Brain microvascular endothelial cell (primary cell): ENCODE results near the gene LIMS2.

Source experiments
- DNase-seq: peaks from one replicate; pipeline ENCODE4 v3.0.0-alpha.2; 2020
- H3K27ac ChIP-seq: fragments of 250-450 bp; sonication (Bioruptor Pico); 2 replicates; pipeline ENCODE4 v1.5.1; 2020; ENCODE audit warnings: mild to moderate bottlenecking, moderate library complexity
- H3K27me3 ChIP-seq: fragments of 250-450 bp; sonication (Bioruptor Pico); replicated peaks from 2 replicates; pipeline ENCODE4 v1.5.1; 2020; ENCODE audit warnings: mild to moderate bottlenecking
- H3K36me3 ChIP-seq: fragments of 250-450 bp; sonication (Bioruptor Pico); replicated peaks from 2 replicates; pipeline ENCODE4 v1.5.1; 2020; ENCODE audit warnings: mild to moderate bottlenecking
- H3K4me3 ChIP-seq: 2 replicates; pipeline ENCODE4 v1.5.1; 2011; ENCODE audit warnings: low read depth, mild to moderate bottlenecking, control low read depth, low read length, moderate library complexity
- in situ Hi-C: cut with HindIII; loops from 2 replicates; pipeline ENCODE4 v1.10.0; 2017; ENCODE audit warnings: low sequenced_read_pairs, low pct_ligation_motif_present
- TF ChIP-seq, protein P1 (sequence below): IDR thresholded peaks from 2 replicates; pipeline ENCODE4 v1.5.1; 2011; ENCODE audit warnings: low read depth, mild to moderate bottlenecking, moderate library complexity, low read length, control low read depth, inconsistent platforms; ENCODE audit errors: missing control alignments

The LIMS2 gene

DNA sequence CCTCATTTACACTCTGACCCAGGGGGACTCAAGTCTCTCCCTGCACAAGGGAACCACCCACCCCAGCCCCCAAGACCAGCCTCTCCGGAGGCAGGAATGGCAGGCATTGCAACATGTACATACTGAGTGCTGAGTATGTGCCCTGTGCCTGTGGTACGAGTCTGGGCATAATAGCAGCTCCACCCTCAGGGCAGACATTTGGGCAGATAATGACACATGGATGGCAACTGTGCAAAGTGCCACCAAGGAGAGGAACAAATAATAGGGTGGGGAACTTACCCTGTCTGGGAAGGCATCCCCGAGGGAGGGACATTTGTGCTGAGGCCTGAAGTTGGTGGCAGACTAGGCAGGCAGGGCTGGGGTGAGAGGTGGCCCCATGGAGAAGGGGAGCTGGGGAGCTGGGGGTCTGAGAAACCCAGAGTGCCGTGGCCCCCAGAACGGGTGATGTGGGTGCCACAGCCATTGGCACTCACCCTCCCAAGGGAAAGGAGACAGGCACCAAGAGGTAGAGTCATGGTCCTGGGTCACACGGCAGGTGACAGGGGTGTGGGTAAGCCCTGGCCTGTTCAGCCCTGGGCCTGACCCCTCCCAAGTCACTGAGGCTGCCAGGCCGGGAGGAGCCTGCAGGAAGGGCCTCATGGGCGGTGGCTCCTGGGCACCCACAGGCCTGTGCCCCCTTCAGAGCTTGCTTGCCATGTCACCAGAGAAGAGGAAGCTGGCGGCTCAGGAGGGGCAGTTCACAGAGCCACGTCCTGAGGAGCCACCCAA is 45.0 kb downstream of the LIMS2 start:
- Histone ChIP-seq H3K36me3 (no peaks in the 10 kb centered on the region), H3K27ac (no peak overlapping the region), H3K27me3 (no peaks in the 10 kb centered on the region), H3K4me3 (no peak overlapping the region)
- in situ Hi-C loops, result no loop called here
- DNase-seq, result no peak
- TF ChIP-seq, protein P1, sequence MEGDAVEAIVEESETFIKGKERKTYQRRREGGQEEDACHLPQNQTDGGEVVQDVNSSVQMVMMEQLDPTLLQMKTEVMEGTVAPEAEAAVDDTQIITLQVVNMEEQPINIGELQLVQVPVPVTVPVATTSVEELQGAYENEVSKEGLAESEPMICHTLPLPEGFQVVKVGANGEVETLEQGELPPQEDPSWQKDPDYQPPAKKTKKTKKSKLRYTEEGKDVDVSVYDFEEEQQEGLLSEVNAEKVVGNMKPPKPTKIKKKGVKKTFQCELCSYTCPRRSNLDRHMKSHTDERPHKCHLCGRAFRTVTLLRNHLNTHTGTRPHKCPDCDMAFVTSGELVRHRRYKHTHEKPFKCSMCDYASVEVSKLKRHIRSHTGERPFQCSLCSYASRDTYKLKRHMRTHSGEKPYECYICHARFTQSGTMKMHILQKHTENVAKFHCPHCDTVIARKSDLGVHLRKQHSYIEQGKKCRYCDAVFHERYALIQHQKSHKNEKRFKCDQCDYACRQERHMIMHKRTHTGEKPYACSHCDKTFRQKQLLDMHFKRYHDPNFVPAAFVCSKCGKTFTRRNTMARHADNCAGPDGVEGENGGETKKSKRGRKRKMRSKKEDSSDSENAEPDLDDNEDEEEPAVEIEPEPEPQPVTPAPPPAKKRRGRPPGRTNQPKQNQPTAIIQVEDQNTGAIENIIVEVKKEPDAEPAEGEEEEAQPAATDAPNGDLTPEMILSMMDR, result no peak

DNA sequence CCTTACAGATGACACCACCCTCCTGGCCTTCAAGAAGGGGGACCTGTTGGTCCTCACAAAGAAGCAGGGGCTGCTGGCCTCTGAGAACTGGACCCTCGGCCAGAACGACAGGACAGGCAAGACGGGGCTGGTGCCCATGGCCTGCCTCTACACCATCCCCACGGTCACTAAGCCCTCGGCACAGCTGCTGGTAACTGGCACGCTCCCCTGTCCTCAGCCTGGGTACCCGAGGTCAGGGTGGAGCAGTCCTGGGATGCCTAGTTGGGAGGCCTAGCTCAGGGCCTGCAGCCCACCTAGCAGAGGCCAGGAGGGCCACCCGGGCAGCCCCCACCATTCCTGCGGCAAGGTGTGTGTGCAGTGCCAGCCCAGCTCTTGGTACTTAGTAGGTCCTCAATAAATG is 45.7 kb downstream of the LIMS2 start:
- DNase-seq, result no peak
- H3K4me3 ChIP-seq, result no peak overlapping the region
- H3K27me3 ChIP-seq, result no peaks in the 10 kb centered on the region
- H3K36me3 ChIP-seq, result no peaks in the 10 kb centered on the region
- in situ Hi-C loops, result no loop called here
- H3K27ac ChIP-seq, result no peak overlapping the region
- TF ChIP-seq, protein P1, result no peak

DNA sequence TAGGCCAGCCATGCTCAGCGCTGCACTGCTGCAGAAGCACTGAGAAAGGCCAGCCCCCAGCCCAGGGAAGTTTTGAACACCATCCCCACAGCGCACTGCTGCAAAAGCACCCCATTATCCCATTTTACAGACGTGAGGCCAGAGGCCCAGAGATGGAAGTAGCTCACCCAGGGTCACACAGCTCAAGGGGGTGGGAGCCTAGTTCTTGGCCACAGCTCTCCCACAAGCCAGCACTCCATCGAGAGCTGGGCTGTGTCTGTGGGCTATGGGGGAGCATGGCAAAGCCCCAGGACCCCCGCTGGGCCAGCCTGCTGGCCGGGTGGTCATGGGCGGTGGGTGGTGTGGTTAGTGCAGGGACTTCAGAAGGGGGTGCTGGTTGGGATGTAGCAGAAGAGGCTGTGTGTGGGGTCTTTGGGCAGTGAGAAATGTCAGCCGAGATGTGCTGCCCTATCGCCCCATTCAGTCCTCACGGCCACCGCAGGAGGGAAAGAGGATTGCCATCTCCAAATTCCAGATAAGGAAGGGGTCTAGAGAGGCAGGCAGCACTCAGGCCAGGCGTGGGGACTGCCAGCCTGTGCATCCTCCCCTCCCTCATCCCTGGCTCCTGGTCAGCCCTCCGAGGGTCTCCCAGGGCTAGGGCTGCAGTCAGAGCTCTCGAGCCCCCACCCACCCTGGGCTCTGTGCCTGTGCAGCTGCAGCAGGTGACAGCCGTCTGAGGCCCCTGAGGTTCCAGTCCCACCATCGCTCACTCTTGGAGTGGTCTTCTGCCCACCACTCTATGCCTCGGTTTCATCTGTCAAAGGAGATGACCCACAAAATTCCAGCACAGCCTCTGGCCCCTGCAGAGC is 46.3 kb downstream of the LIMS2 start:
- no peak for DNase-seq
- no peak overlapping the region for H3K4me3 ChIP-seq
- in situ Hi-C loops, result no loop called here
- H3K36me3 ChIP-seq, result no peaks in the 10 kb centered on the region
- H3K27me3 ChIP-seq, result no peaks in the 10 kb centered on the region
- no peak overlapping the region for H3K27ac ChIP-seq
- TF ChIP-seq, protein P1, result no peak

DNA sequence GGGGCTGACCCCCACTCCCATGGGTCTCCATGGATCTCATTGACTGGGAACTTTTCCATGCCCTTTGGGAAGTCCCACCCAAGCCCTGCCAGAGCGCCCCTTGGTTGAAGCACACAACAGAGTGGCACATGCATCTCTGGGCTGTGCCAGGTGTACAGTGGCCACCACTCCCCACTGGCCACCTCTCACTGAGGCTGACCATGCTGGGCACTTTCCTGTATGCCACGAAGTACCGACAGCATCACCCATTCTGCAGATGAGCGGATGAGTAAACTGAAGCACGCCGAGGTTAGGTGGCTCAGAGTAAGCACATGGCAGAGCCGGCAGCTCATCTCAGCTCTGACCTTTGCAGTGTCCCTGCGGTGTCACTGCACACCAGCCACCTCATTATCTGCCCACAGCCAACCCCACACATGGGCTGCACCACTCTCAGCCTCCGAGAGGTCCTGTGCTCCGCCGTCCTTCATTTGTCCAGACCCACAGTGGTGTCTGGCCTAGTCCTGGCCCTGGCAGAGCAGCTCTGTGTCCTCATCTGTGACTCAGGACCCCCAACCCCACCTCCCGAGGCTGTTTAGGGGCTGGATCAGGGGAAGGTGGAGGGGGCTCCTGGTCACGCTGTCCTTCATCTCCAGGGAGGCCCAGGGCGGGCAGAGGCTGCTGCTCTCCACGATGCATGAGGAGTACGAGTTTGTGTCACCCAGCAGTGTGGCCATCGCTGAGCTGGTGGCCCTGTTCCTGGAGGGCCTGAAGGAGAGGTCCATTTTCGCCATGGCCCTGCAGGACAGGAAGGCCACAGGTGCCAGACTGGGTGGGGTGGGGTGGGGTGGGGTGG is 47.4 kb downstream of the LIMS2 start:
- DNase-seq, result no peak
- no peaks in the 10 kb centered on the region for H3K36me3 ChIP-seq
- no peak overlapping the region for H3K27ac ChIP-seq
- no peak overlapping the region for H3K4me3 ChIP-seq
- no peaks in the 10 kb centered on the region for H3K27me3 ChIP-seq
- in situ Hi-C loops, result no loop called here
- TF ChIP-seq, protein P1, result no peak

DNA sequence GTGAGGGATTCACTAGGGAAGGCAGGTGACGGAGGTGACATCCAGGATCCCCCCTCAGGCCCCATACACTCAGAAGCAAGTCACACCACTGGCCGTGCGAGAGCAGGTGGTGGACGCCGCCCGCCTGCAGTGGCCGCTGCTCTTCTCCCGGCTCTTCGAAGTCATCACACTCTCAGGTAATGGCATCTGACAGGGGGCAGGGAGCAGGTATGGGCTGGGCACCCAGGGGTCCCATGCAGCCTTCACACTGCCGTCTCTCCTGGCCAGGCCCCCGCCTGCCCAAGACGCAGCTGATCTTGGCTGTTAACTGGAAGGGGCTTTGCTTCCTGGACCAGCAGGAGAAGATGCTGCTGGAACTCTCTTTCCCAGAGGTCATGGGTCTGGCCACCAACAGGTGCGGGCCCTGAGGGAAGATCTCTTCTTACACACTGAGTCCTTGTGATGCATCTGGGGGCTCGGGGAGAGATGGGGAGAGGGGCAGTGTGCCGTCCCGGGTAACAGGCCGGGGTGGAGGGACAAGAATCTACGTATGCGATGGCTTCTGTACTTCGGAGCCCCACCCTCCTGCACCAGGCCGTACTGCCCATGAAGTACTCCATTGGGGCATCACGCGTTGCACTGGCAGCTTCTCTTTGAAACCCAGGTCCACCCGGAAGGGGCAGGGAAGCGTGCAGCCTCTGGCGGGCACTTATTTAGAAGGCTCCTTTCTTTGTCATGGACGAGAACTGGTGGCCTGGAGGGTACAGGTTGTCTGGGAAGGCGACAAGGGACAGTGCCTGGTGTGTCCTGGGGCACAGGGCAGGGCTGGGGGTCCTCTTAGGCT is 48.2 kb downstream of the LIMS2 start:
- H3K27ac ChIP-seq, result no peak overlapping the region
- in situ Hi-C loops, result no loop called here
- no peak for DNase-seq

More for the DNA sequence above, 48.2 kb downstream of the LIMS2 start:
- H3K4me3 ChIP-seq, result no peak overlapping the region
- H3K36me3 ChIP-seq, result no peaks in the 10 kb centered on the region
- H3K27me3 ChIP-seq, result no peaks in the 10 kb centered on the region
- TF ChIP-seq, protein P1, result no peak
